HEK293 (cell line): Measurements from ENCODE around the gene AQP1.

Source experiments
- CTCF ChIA-PET: fragments of 350-600 bp; formaldehyde crosslinking; extraction: SDS; loops from one replicate; lab custom pipeline; 2021; ENCODE audit warnings: antibody characterized with exemption; lab: Yijun Ruan, JAX
- POLR2A ChIA-PET: fragments of 300-600 bp; formaldehyde crosslinking; extraction: SDS; loops from one replicate; lab custom pipeline; 2020; ENCODE audit warnings: antibody characterized with exemption, inconsistent platforms; lab: Yijun Ruan, JAX
- H3K27ac ChIP-seq: fragments of 200-500 bp; sonication (Bioruptor generic); 2 replicates; pipeline ENCODE4 v1.5.1; 2014; ENCODE audit warnings: low read depth, low read length, control low read depth, inconsistent platforms; ENCODE audit errors: extremely low read depth
- H3K36me3 ChIP-seq, 2 experiments: fragments of 200-500 bp in 1 of 2; sonication (Bioruptor generic) in 1 of 2; 1 replicate in 1 of 2; 2 replicates in 1 of 2; pipeline ENCODE4 v1.5.1; 2014 to 2017; ENCODE audit warnings: inconsistent platforms in 2 of 2, low read length in 2 of 2; ENCODE audit not compliant: control insufficient read depth in 2 of 2, insufficient read depth in 1 of 2
- H3K4me1 ChIP-seq: fragments of 200-500 bp; sonication (Bioruptor generic); 2 replicates; pipeline ENCODE4 v1.5.1; 2014; ENCODE audit warnings: mild to moderate bottlenecking, low read length, inconsistent platforms; ENCODE audit not compliant: control insufficient read depth, insufficient read depth
- H3K4me3 ChIP-seq: 2 replicates; pipeline ENCODE4 v1.5.1; 2011; ENCODE audit warnings: low read depth, mild to moderate bottlenecking, control low read depth, low read length, moderate library complexity
- H3K9me3 ChIP-seq: fragments of 200-500 bp; sonication (Bioruptor generic); 2 replicates; pipeline ENCODE4 v1.5.1; 2014; ENCODE audit warnings: low read depth, low read length, inconsistent platforms; ENCODE audit not compliant: control insufficient read depth, insufficient read depth
- ATF2 ChIP-seq: fragments of 450-650 bp; formaldehyde crosslinking; IDR thresholded peaks from 2 replicates; pipeline ENCODE4 v1.5.1; 2016; ENCODE audit warnings: missing biosample characterization, missing genetic modification characterization, low read depth
- GFI1B ChIP-seq: fragments of 450-650 bp; formaldehyde crosslinking; IDR thresholded peaks from 2 replicates; pipeline ENCODE4 v1.5.1; 2016; ENCODE audit warnings: missing biosample characterization, missing genetic modification characterization
- GLI4 ChIP-seq: fragments of 450-650 bp; formaldehyde crosslinking; IDR thresholded peaks from 2 replicates; pipeline ENCODE4 v1.5.1; 2016; ENCODE audit warnings: missing biosample characterization, missing genetic modification characterization
- IKZF3 ChIP-seq: fragments of 450-650 bp; IDR thresholded peaks from 2 replicates; pipeline ENCODE4 v1.5.0; 2018; ENCODE audit warnings: missing biosample characterization, mild to moderate bottlenecking, missing genetic modification characterization, moderate library complexity
- KLF1 ChIP-seq: fragments of 450-650 bp; formaldehyde crosslinking; IDR thresholded peaks from 2 replicates; pipeline ENCODE4 v1.5.1; 2016; ENCODE audit warnings: missing biosample characterization, missing genetic modification characterization
- KLF8 ChIP-seq: fragments of 450-650 bp; formaldehyde crosslinking; IDR thresholded peaks from 2 replicates; pipeline ENCODE4 v1.5.1; 2016; ENCODE audit warnings: missing biosample characterization, missing genetic modification characterization
- MYNN ChIP-seq: fragments of 450-650 bp; formaldehyde crosslinking; IDR thresholded peaks from 2 replicates; pipeline ENCODE4 v1.5.1; 2016; ENCODE audit warnings: missing biosample characterization, missing genetic modification characterization, borderline replicate concordance
- MZF1 ChIP-seq: fragments of 450-650 bp; formaldehyde crosslinking; IDR thresholded peaks from 2 replicates; pipeline ENCODE4 v1.5.1; 2017; ENCODE audit warnings: missing biosample characterization, missing genetic modification characterization, borderline replicate concordance
- SETDB1 ChIP-seq: IDR thresholded peaks from one replicate; pipeline ENCODE4 v1.6.1; 2017; ENCODE audit warnings: mild to moderate bottlenecking, low read length, moderate library complexity, mixed read lengths; ENCODE audit not compliant: insufficient read length
- TSHZ1 ChIP-seq: fragments of 450-650 bp; formaldehyde crosslinking; IDR thresholded peaks from 2 replicates; pipeline ENCODE4 v1.5.1; 2016; ENCODE audit warnings: missing biosample characterization, missing genetic modification characterization, borderline replicate concordance
- ZBTB7A ChIP-seq: fragments of 450-650 bp; formaldehyde crosslinking; IDR thresholded peaks from 2 replicates; pipeline ENCODE4 v1.5.1; 2016; ENCODE audit warnings: low read depth, missing biosample characterization, missing genetic modification characterization
- ZBTB8A ChIP-seq: fragments of 450-650 bp; formaldehyde crosslinking; IDR thresholded peaks from 2 replicates; pipeline ENCODE4 v1.5.1; 2016; ENCODE audit warnings: missing biosample characterization, missing genetic modification characterization
- ZNF132 ChIP-seq: fragments of 450-650 bp; formaldehyde crosslinking; IDR thresholded peaks from 2 replicates; pipeline ENCODE4 v1.5.1; 2017; ENCODE audit warnings: missing biosample characterization, missing genetic modification characterization, borderline replicate concordance
- ZNF138 ChIP-seq: fragments of 450-650 bp; formaldehyde crosslinking; IDR thresholded peaks from 2 replicates; pipeline ENCODE4 v1.5.1; 2016; ENCODE audit warnings: missing biosample characterization, missing genetic modification characterization, borderline replicate concordance
- ZNF140 ChIP-seq: fragments of 450-650 bp; formaldehyde crosslinking; IDR thresholded peaks from 2 replicates; pipeline ENCODE4 v1.5.1; 2016; ENCODE audit warnings: missing biosample characterization, missing genetic modification characterization
- ZNF155 ChIP-seq: fragments of 450-650 bp; formaldehyde crosslinking; IDR thresholded peaks from 2 replicates; pipeline ENCODE4 v1.5.1; 2016; ENCODE audit warnings: missing biosample characterization, missing genetic modification characterization
- ZNF18 ChIP-seq: fragments of 450-650 bp; formaldehyde crosslinking; IDR thresholded peaks from 2 replicates; pipeline ENCODE4 v1.5.1; 2016; ENCODE audit warnings: missing biosample characterization, missing genetic modification characterization
- ZNF426 ChIP-seq: fragments of 450-650 bp; formaldehyde crosslinking; IDR thresholded peaks from 2 replicates; pipeline ENCODE4 v1.5.1; 2017; ENCODE audit warnings: missing biosample characterization, missing genetic modification characterization, mild to moderate bottlenecking, inconsistent platforms, moderate library complexity
- ZNF660 ChIP-seq: fragments of 450-650 bp; IDR thresholded peaks from 2 replicates; pipeline ENCODE4 v1.5.1; 2018; ENCODE audit warnings: missing biosample characterization, mild to moderate bottlenecking, missing genetic modification characterization
- ZNF677 ChIP-seq: fragments of 450-650 bp; IDR thresholded peaks from 2 replicates; pipeline ENCODE4 v1.5.0; 2018; ENCODE audit warnings: missing biosample characterization, mild to moderate bottlenecking, missing genetic modification characterization, moderate library complexity
- ZNF701 ChIP-seq: fragments of 450-650 bp; formaldehyde crosslinking; IDR thresholded peaks from 2 replicates; pipeline ENCODE4 v1.5.1; 2016; ENCODE audit warnings: missing biosample characterization, missing genetic modification characterization
- ZNF704 ChIP-seq: fragments of 450-650 bp; formaldehyde crosslinking; IDR thresholded peaks from 2 replicates; pipeline ENCODE4 v1.5.1; 2016; ENCODE audit warnings: missing biosample characterization, missing genetic modification characterization
- ZSCAN16 ChIP-seq: fragments of 450-650 bp; formaldehyde crosslinking; IDR thresholded peaks from 2 replicates; pipeline ENCODE4 v1.5.1; 2016; ENCODE audit warnings: missing biosample characterization, missing genetic modification characterization
- ZSCAN23 ChIP-seq: fragments of 450-650 bp; formaldehyde crosslinking; IDR thresholded peaks from 2 replicates; pipeline ENCODE4 v1.5.1; 2016; ENCODE audit warnings: missing biosample characterization, missing genetic modification characterization

AQP1 gene

GRCh38 chr7:30904561-30904960, 7.1 kb upstream of the AQP1 start:
- ChIA-PET POLR2A (no interaction called here), CTCF (no interaction called here)
- Histone ChIP-seq H3K4me1 (no peaks in the 10 kb centered on the region), H3K4me3 (no peak overlapping the region), H3K9me3 (no peaks in the 10 kb centered on the region), H3K27ac (no peak overlapping the region), H3K36me3 (no peaks in the 10 kb centered on the region)
- TF ChIP-seq IKZF3 (tag by site-specific recombination) (no peak), KLF1 (tag by site-specific recombination) (0 out of 2 replicates have a peak, but pooled peaks have one; percentile 30), TSHZ1 (tag by site-specific recombination) (no peak), ZNF155 (tag by site-specific recombination) (no peak), ZBTB8A (tag by site-specific recombination) (no peak)

- Histone ChIP-seq H3K4me3 (no peak overlapping the region), H3K27ac (no peak overlapping the region), H3K9me3 (no peaks in the 10 kb centered on the region), H3K36me3 (no peaks in the 10 kb centered on the region), H3K4me1 (no peaks in the 10 kb centered on the region)
- no peak for TF ChIP-seq ZNF132
- TF ChIP-seq ZNF138 (tag by site-specific recombination) = no peak
- TF ChIP-seq ZBTB7A = no peak
- TF ChIP-seq GFI1B = no peak
- TF ChIP-seq ZNF140 (tag by site-specific recombination) = no peak
- no peak for TF ChIP-seq ATF2
- no peak for TF ChIP-seq ZNF155 (tag by site-specific recombination)
- TF ChIP-seq GLI4 (tag by site-specific recombination) = no peak
- no peak for TF ChIP-seq ZSCAN16
- TF ChIP-seq ZNF704 (tag by site-specific recombination) = no peak
- no peak for TF ChIP-seq ZNF701 (tag by site-specific recombination)
- TF ChIP-seq ZNF426 (tag by site-specific recombination) = no peak
- TF ChIP-seq MZF1 (tag by site-specific recombination) = no peak
- TF ChIP-seq MYNN (tag by site-specific recombination) = no peak
- TF ChIP-seq ZNF18 = no peak
- no peak for TF ChIP-seq SETDB1
- TF ChIP-seq ZNF660 (tag by site-specific recombination) = no peak
- no peak for TF ChIP-seq ZNF677 (tag by site-specific recombination)
- no peak for TF ChIP-seq ZSCAN23 (tag by site-specific recombination)
- no peak for TF ChIP-seq KLF8 (tag by site-specific recombination)
- ChIA-PET CTCF (no interaction called here), POLR2A (no interaction called here)
These were observed 6.3 kb upstream of the AQP1 start for GRCh38 chr7:30905078-30906012.
